HUES6 (cell line): ENCODE measurements around the gene IMPACT.

ENCODE experiments used
- H3K27ac ChIP-seq: 2 replicates; pipeline ENCODE4 v1.7.0; 2013; ENCODE audit warnings: low read depth, mild to moderate bottlenecking, low read length, inconsistent platforms
- H3K27me3 ChIP-seq: 2 replicates; pipeline ENCODE4 v1.6.1; 2013; ENCODE audit warnings: low read length; ENCODE audit not compliant: control insufficient read depth, insufficient read depth
- H3K36me3 ChIP-seq: 2 replicates; pipeline ENCODE4 v1.6.1; 2013; ENCODE audit warnings: low read length; ENCODE audit not compliant: control insufficient read depth, insufficient read depth
- H3K4me1 ChIP-seq: 2 replicates; pipeline ENCODE4 v1.6.1; 2013; ENCODE audit warnings: low read length; ENCODE audit not compliant: control insufficient read depth, insufficient read depth
- H3K4me3 ChIP-seq: 2 replicates; pipeline ENCODE4 v1.5.1; 2013; ENCODE audit warnings: low read depth, low read length
- H3K9ac ChIP-seq: one replicate; pipeline ENCODE4 v1.6.1; 2013; ENCODE audit warnings: mild to moderate bottlenecking, low read length
- H3K9me3 ChIP-seq: 2 replicates; pipeline ENCODE4 v1.6.1; 2013; ENCODE audit warnings: low read depth, low read length; ENCODE audit not compliant: control insufficient read depth, insufficient read depth

Gene IMPACT

GRCh38 chr18:24397694-24398368, 28.6 kb upstream of the IMPACT start, which contains the start of gene OSBPL1A:
Gene OSBPL1A, minus strand, starts transcription at chr18:24397824. Its CDS starts 20,291 bp downstream, at chr18:24377533.
- Histone ChIP-seq H3K36me3 (no peaks in the 10 kb centered on the region), H3K4me3 (peak within 1 kb of the TSS; percentile 69), H3K9me3 (no peaks in the 10 kb centered on the region), H3K27ac (peak within 1 kb of the TSS; percentile 45; the same call in 1 of the 2 replicates), H3K4me1 (peaks cover 41% of the 10 kb centered on the region), H3K27me3 (no peaks in the 10 kb centered on the region), H3K9ac (peak within 1 kb of the TSS; percentile 83)

GRCh38 chr18:24398540-24398939, 27.9 kb upstream of the IMPACT start:
- H3K9ac ChIP-seq: peak overlapping the region; percentile 51
- peak overlapping the region; percentile 45; the same call in 1 of the 2 replicates for H3K27ac ChIP-seq
- peaks cover 43% of the 10 kb centered on the region for H3K4me1 ChIP-seq
- H3K9me3 ChIP-seq: no peaks in the 10 kb centered on the region
- H3K27me3 ChIP-seq: no peaks in the 10 kb centered on the region
- no peaks in the 10 kb centered on the region for H3K36me3 ChIP-seq
- H3K4me3 ChIP-seq: peak overlapping the region; percentile 58

GRCh38 chr18:24400587-24400986, 25.9 kb upstream of the IMPACT start:
- Histone ChIP-seq H3K4me1 (peaks cover 35% of the 10 kb centered on the region), H3K4me3 (no peak overlapping the region), H3K27me3 (no peaks in the 10 kb centered on the region), H3K9me3 (peaks cover 5% of the 10 kb centered on the region; the same call in 1 of the 2 replicates), H3K27ac (no peak overlapping the region), H3K9ac (no peak overlapping the region), H3K36me3 (no peaks in the 10 kb centered on the region)

- Histone ChIP-seq H3K36me3 (no peaks in the 10 kb centered on the region), H3K4me1 (peaks cover 35% of the 10 kb centered on the region), H3K27me3 (no peaks in the 10 kb centered on the region), H3K4me3 (no peak overlapping the region), H3K27ac (no peak overlapping the region), H3K9me3 (peaks cover 5% of the 10 kb centered on the region; the same call in 1 of the 2 replicates), H3K9ac (no peak overlapping the region)
Measured at GRCh38 chr18:24402209-24402785, 24.2 kb upstream of the IMPACT start.

- peaks cover 5% of the 10 kb centered on the region; the same call in 1 of the 2 replicates for H3K9me3 ChIP-seq
- peaks cover 35% of the 10 kb centered on the region for H3K4me1 ChIP-seq
- H3K27ac ChIP-seq: no peak overlapping the region
- H3K9ac ChIP-seq: no peak overlapping the region
- no peak overlapping the region for H3K4me3 ChIP-seq
- H3K36me3 ChIP-seq: no peaks in the 10 kb centered on the region
- H3K27me3 ChIP-seq: no peaks in the 10 kb centered on the region
Measured at GRCh38 chr18:24403076-24403475, 23.4 kb upstream of the IMPACT start.

- H3K9ac ChIP-seq: no peak overlapping the region
- no peaks in the 10 kb centered on the region for H3K27me3 ChIP-seq
- H3K4me1 ChIP-seq: peaks cover 21% of the 10 kb centered on the region
- H3K27ac ChIP-seq: no peak overlapping the region
- H3K36me3 ChIP-seq: no peaks in the 10 kb centered on the region
- H3K4me3 ChIP-seq: no peak overlapping the region
- peaks cover 5% of the 10 kb centered on the region; the same call in 1 of the 2 replicates for H3K9me3 ChIP-seq
Measured at GRCh38 chr18:24404591-24404990, 21.9 kb upstream of the IMPACT start.

- Histone ChIP-seq H3K9ac (no peak overlapping the region), H3K27ac (no peak overlapping the region), H3K4me3 (no peak overlapping the region), H3K36me3 (no peaks in the 10 kb centered on the region), H3K4me1 (no peaks in the 10 kb centered on the region), H3K9me3 (peaks cover 5% of the 10 kb centered on the region; the same call in 1 of the 2 replicates), H3K27me3 (no peaks in the 10 kb centered on the region)
Measured at GRCh38 chr18:24408496-24408895, 18.0 kb upstream of the IMPACT start.

- no peak overlapping the region for H3K27ac ChIP-seq
- no peak overlapping the region for H3K9ac ChIP-seq
- no peaks in the 10 kb centered on the region for H3K4me1 ChIP-seq
- no peaks in the 10 kb centered on the region for H3K36me3 ChIP-seq
- no peak overlapping the region for H3K4me3 ChIP-seq
- H3K27me3 ChIP-seq: no peaks in the 10 kb centered on the region
- no peaks in the 10 kb centered on the region for H3K9me3 ChIP-seq
Measured at GRCh38 chr18:24413148-24413547, 13.3 kb upstream of the IMPACT start.

- H3K9ac ChIP-seq: no peak overlapping the region
- H3K27me3 ChIP-seq: no peaks in the 10 kb centered on the region
- no peaks in the 10 kb centered on the region for H3K4me1 ChIP-seq
- H3K4me3 ChIP-seq: no peak overlapping the region
- H3K9me3 ChIP-seq: no peaks in the 10 kb centered on the region
- H3K36me3 ChIP-seq: no peaks in the 10 kb centered on the region
- no peak overlapping the region for H3K27ac ChIP-seq
Measured at GRCh38 chr18:24414349-24415003, 12.0 kb upstream of the IMPACT start.

- H3K4me1 ChIP-seq: no peaks in the 10 kb centered on the region
- no peaks in the 10 kb centered on the region for H3K36me3 ChIP-seq
- H3K27me3 ChIP-seq: no peaks in the 10 kb centered on the region
- H3K9ac ChIP-seq: no peak overlapping the region
- no peak overlapping the region for H3K27ac ChIP-seq
- no peaks in the 10 kb centered on the region for H3K9me3 ChIP-seq
- no peak overlapping the region for H3K4me3 ChIP-seq
Measured at GRCh38 chr18:24417480-24417879, 9.0 kb upstream of the IMPACT start.

- Histone ChIP-seq H3K4me3 (no peak overlapping the region), H3K36me3 (no peaks in the 10 kb centered on the region), H3K4me1 (no peaks in the 10 kb centered on the region), H3K27ac (no peak overlapping the region), H3K27me3 (0 out of 2 replicates have a peak, but pooled peaks cover 5% of the 10 kb centered on the region), H3K9ac (no peak overlapping the region), H3K9me3 (no peaks in the 10 kb centered on the region)
Measured at GRCh38 chr18:24420551-24420950, 5.9 kb upstream of the IMPACT start.
